SK-N-SH treated with all-trans-retinoic acid at 6 μM for 48 hours (cell line): Measurements from ENCODE around the gene NRXN3.

Experiments
- ATAC-seq: fragments of 200-7000 bp; cut with Tn5 transposase; 3 replicates; pipeline ENCODE4 v1.9.1; 2020; ENCODE audit warnings: mild to moderate bottlenecking, moderate library complexity
- ARNTL ChIP-seq: fragments of 450-650 bp; formaldehyde crosslinking; IDR thresholded peaks from 2 replicates; pipeline ENCODE4 v1.5.0; 2020; ENCODE audit warnings: low read depth, mild to moderate bottlenecking, moderate library complexity, borderline replicate concordance
- BACH2 ChIP-seq: fragments of 250-450 bp; sonication (Bioruptor Pico); IDR thresholded peaks from 2 replicates; pipeline ENCODE4 v1.9.0; 2021; ENCODE audit warnings: mild to moderate bottlenecking, borderline replicate concordance
- CREB5 ChIP-seq: fragments of 250-450 bp; sonication (Bioruptor Pico); IDR thresholded peaks from 2 replicates; pipeline ENCODE4 v1.5.1; 2020; ENCODE audit warnings: low read depth, mild to moderate bottlenecking, moderate library complexity
- CSDC2 ChIP-seq: fragments of 250-450 bp; sonication (Bioruptor Pico); IDR thresholded peaks from 2 replicates; pipeline ENCODE4 v1.5.0; 2020; ENCODE audit warnings: mild to moderate bottlenecking, moderate library complexity
- ESRRG ChIP-seq: fragments of 250-450 bp; sonication (Bioruptor Pico); IDR thresholded peaks from 2 replicates; pipeline ENCODE4 v1.6.1; 2021; ENCODE audit warnings: mild to moderate bottlenecking
- GLIS3 ChIP-seq: fragments of 250-450 bp; sonication (Bioruptor Pico); IDR thresholded peaks from 2 replicates; pipeline ENCODE4 v1.5.0; 2020; ENCODE audit warnings: mild to moderate bottlenecking, moderate library complexity
- ISL1 ChIP-seq: fragments of 250-450 bp; sonication (Bioruptor Pico); IDR thresholded peaks from 2 replicates; pipeline ENCODE4 v2.1.2; 2022; ENCODE audit warnings: mild to moderate bottlenecking, moderate library complexity
- OSR1 ChIP-seq: fragments of 250-450 bp; sonication (Bioruptor Pico); IDR thresholded peaks from 2 replicates; pipeline ENCODE4 v1.8.0; 2022; ENCODE audit warnings: moderate library complexity, mild to moderate bottlenecking, inconsistent platforms
- POU6F1 ChIP-seq: fragments of 250-450 bp; sonication (Bioruptor Pico); IDR thresholded peaks from 2 replicates; pipeline ENCODE4 v1.8.0; 2021; ENCODE audit warnings: low read depth, mild to moderate bottlenecking, moderate library complexity, borderline replicate concordance
- PPARA ChIP-seq: fragments of 250-450 bp; sonication (Bioruptor Pico); IDR thresholded peaks from 2 replicates; pipeline ENCODE4 v1.5.0; 2020; ENCODE audit warnings: mild to moderate bottlenecking, borderline replicate concordance
- RARB ChIP-seq: fragments of 250-450 bp; sonication (Bioruptor Pico); IDR thresholded peaks from 2 replicates; pipeline ENCODE4 v1.8.0; 2021; ENCODE audit warnings: mild to moderate bottlenecking, moderate library complexity
- SNAI2 ChIP-seq: fragments of 250-450 bp; sonication (Bioruptor Pico); IDR thresholded peaks from 2 replicates; pipeline ENCODE4 v1.5.0; 2020; ENCODE audit warnings: mild to moderate bottlenecking, moderate library complexity
- TCF4 ChIP-seq: fragments of 250-450 bp; sonication (Bioruptor Pico); IDR thresholded peaks from 2 replicates; pipeline ENCODE4 v1.8.0; 2021; ENCODE audit warnings: mild to moderate bottlenecking, moderate library complexity, borderline replicate concordance
- TOX ChIP-seq: fragments of 250-450 bp; sonication (Bioruptor Pico); IDR thresholded peaks from 2 replicates; pipeline ENCODE4 v1.8.0; 2021; ENCODE audit warnings: mild to moderate bottlenecking, moderate library complexity, borderline replicate concordance
- ZC3H10 ChIP-seq: fragments of 250-450 bp; sonication (Bioruptor Pico); IDR thresholded peaks from 2 replicates; pipeline ENCODE4 v1.5.1; 2021; ENCODE audit warnings: mild to moderate bottlenecking, moderate library complexity
- ZFP3 ChIP-seq: fragments of 250-450 bp; sonication (Bioruptor Pico); IDR thresholded peaks from 2 replicates; pipeline ENCODE4 v1.5.0; 2020; ENCODE audit warnings: mild to moderate bottlenecking, moderate library complexity
- ZFP30 ChIP-seq: fragments of 450-650 bp; formaldehyde crosslinking; IDR thresholded peaks from 2 replicates; pipeline ENCODE4 v1.5.0; 2022; ENCODE audit warnings: mild to moderate bottlenecking, moderate library complexity
- ZNF565 ChIP-seq: fragments of 450-650 bp; formaldehyde crosslinking; conservative IDR thresholded peaks from 2 replicates; pipeline ENCODE4 v1.5.0; 2020; ENCODE audit warnings: low read depth, mild to moderate bottlenecking, moderate library complexity
- ZNF70 ChIP-seq: fragments of 450-650 bp; formaldehyde crosslinking; IDR thresholded peaks from 2 replicates; pipeline ENCODE4 v1.5.0; 2020; ENCODE audit warnings: mild to moderate bottlenecking, moderate library complexity
- ZNF8 ChIP-seq: fragments of 450-650 bp; formaldehyde crosslinking; IDR thresholded peaks from 2 replicates; pipeline ENCODE4 v1.5.0; 2020; ENCODE audit warnings: mild to moderate bottlenecking, moderate library complexity
- TF ChIP-seq, protein P1 (sequence below): fragments of 250-450 bp; sonication (Bioruptor Pico); IDR thresholded peaks from 2 replicates; pipeline ENCODE4 v1.5.0; 2020; ENCODE audit warnings: mild to moderate bottlenecking, moderate library complexity

The NRXN3 gene

DNA sequence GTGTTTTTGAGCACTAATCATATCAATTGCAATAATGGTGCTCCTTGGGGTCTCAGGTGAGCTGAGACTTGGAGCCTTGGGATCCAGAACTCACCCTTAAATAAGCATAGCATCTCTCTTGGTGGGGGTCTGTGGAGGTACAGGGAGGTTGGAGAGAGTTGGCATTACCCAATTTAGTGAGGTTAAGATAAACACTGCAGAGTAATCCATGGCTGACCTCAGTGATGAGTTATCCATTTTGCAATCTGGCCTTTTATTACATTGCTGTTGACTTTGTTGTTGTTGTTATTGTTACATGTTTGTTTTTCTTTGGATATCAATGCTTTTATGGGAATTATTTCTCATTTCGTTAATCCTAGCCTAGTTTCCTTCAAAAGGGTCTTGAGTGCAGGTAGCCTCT, 373.3 kb downstream of the NRXN3 start:
- ATAC-seq: no peak
- no peak for TF ChIP-seq BACH2 (CRISPR knock-in tag)

- no peak for TF ChIP-seq ARNTL (CRISPR knock-in tag)
- TF ChIP-seq CREB5 (CRISPR knock-in tag): no peak
- no peak for TF ChIP-seq TOX
- TF ChIP-seq OSR1 (CRISPR knock-in tag): no peak
- TF ChIP-seq ESRRG (CRISPR knock-in tag): no peak
- TF ChIP-seq TCF4: no peak
- no peak for TF ChIP-seq PPARA (CRISPR knock-in tag)
- no peak for TF ChIP-seq CSDC2 (CRISPR knock-in tag)
- TF ChIP-seq POU6F1 (CRISPR knock-in tag): no peak
- TF ChIP-seq ZFP3 (CRISPR knock-in tag): no peak
- TF ChIP-seq, all 23 proteins: peak for 0
These were observed 390.9 kb downstream of the NRXN3 start for GRCh38 chr14:78561074-78561473.

GRCh38 chr14:78566026-78566858, 396.1 kb downstream of the NRXN3 start:
- peak; percentile 80 for ATAC-seq
- TF ChIP-seq RARB (no peak), GLIS3 (no peak), TOX (no peak), POU6F1 (CRISPR knock-in tag) (no peak), ARNTL (CRISPR knock-in tag) (no peak)

More at GRCh38 chr14:78561074-78561473, 390.9 kb downstream of the NRXN3 start:
- ATAC-seq: no peak

GRCh38 chr14:78566859-78567172, 396.6 kb downstream of the NRXN3 start:
- ATAC-seq: no peak
- TF ChIP-seq CREB5 (CRISPR knock-in tag): no peak
- no peak for TF ChIP-seq ZNF8
- no peak for TF ChIP-seq ZC3H10 (CRISPR knock-in tag)
- TF ChIP-seq ZFP30 (CRISPR knock-in tag): no peak
- no peak for TF ChIP-seq TOX
- TF ChIP-seq OSR1 (CRISPR knock-in tag): no peak
- TF ChIP-seq TCF4: no peak
- TF ChIP-seq SNAI2: no peak
- TF ChIP-seq ZNF70 (CRISPR knock-in tag): no peak
- no peak for TF ChIP-seq ZFP3 (CRISPR knock-in tag)
- TF ChIP-seq ARNTL (CRISPR knock-in tag): no peak
- TF ChIP-seq POU6F1 (CRISPR knock-in tag): no peak
- TF ChIP-seq CSDC2 (CRISPR knock-in tag): no peak
- TF ChIP-seq, protein P1, sequence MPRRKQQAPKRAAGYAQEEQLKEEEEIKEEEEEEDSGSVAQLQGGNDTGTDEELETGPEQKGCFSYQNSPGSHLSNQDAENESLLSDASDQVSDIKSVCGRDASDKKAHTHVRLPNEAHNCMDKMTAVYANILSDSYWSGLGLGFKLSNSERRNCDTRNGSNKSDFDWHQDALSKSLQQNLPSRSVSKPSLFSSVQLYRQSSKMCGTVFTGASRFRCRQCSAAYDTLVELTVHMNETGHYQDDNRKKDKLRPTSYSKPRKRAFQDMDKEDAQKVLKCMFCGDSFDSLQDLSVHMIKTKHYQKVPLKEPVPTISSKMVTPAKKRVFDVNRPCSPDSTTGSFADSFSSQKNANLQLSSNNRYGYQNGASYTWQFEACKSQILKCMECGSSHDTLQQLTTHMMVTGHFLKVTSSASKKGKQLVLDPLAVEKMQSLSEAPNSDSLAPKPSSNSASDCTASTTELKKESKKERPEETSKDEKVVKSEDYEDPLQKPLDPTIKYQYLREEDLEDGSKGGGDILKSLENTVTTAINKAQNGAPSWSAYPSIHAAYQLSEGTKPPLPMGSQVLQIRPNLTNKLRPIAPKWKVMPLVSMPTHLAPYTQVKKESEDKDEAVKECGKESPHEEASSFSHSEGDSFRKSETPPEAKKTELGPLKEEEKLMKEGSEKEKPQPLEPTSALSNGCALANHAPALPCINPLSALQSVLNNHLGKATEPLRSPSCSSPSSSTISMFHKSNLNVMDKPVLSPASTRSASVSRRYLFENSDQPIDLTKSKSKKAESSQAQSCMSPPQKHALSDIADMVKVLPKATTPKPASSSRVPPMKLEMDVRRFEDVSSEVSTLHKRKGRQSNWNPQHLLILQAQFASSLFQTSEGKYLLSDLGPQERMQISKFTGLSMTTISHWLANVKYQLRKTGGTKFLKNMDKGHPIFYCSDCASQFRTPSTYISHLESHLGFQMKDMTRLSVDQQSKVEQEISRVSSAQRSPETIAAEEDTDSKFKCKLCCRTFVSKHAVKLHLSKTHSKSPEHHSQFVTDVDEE (CRISPR knock-in tag): no peak
- no peak for TF ChIP-seq ZNF565 (CRISPR knock-in tag)
- no peak for TF ChIP-seq ESRRG (CRISPR knock-in tag)
- TF ChIP-seq GLIS3: no peak
- no peak for TF ChIP-seq ISL1 (CRISPR knock-in tag)
- no peak for TF ChIP-seq PPARA (CRISPR knock-in tag)
- TF ChIP-seq BACH2 (CRISPR knock-in tag): no peak
